Thymus (tissue), 11 donors: ENCODE data around the gene ANKZF1. TPM values are rescaled to one million over a fixed set of nuclear protein-coding genes. Genes with fewer than 3 reads are reported as not detected.

ENCODE experiments used
- DNase-seq, 9 donors: peaks; one replicate each; pipeline ENCODE4 v3.0.0-alpha.2; 2013; ENCODE audit warnings: low spot score in 9 of 9, low read depth in 6 of 9, missing footprints in 1 of 9
- H3K27ac ChIP-seq, 2 donors: one replicate each; pipeline ENCODE4 v1.5.1; 2013; ENCODE audit warnings: control low read depth in 1 of 2, low read depth in 1 of 2, low read length in 1 of 2, mild to moderate bottlenecking in 1 of 2, moderate library complexity in 1 of 2
- H3K27me3 ChIP-seq, 2 donors: one replicate each; pipeline ENCODE4 v1.5.1; 2013; ENCODE audit warnings: low read length in 1 of 2; ENCODE audit not compliant: control insufficient read depth in 2 of 2, insufficient read depth in 1 of 2
- H3K36me3 ChIP-seq, 2 donors: one replicate each; pipeline ENCODE4 v1.5.1; 2013; ENCODE audit warnings: low read length in 1 of 2, mild to moderate bottlenecking in 1 of 2, moderate library complexity in 1 of 2; ENCODE audit not compliant: control insufficient read depth in 2 of 2, insufficient read depth in 2 of 2
- H3K4me1 ChIP-seq, 2 donors: one replicate each; pipeline ENCODE4 v1.5.1; 2013; ENCODE audit warnings: low read length in 2 of 2; ENCODE audit not compliant: control insufficient read depth in 2 of 2, insufficient read depth in 2 of 2
- H3K4me3 ChIP-seq, 2 donors: one replicate each; pipeline ENCODE4 v1.5.1; 2013; ENCODE audit warnings: low read length in 2 of 2, control low read depth in 1 of 2, mild to moderate bottlenecking in 1 of 2
- H3K9me3 ChIP-seq, 2 donors: one replicate each; pipeline ENCODE4 v1.5.1; 2013; ENCODE audit warnings: low read length in 1 of 2, mild to moderate bottlenecking in 1 of 2; ENCODE audit not compliant: control insufficient read depth in 2 of 2, insufficient read depth in 1 of 2
- WGBS: extraction: QIAGEN DNeasy Blood & Tissue Kit; methylation state at CpG from one replicate; pipeline ENCODE4 v1.1.7; 2013; 5-methylcytosine and 5-hydroxymethylcytosine counted together
- polyA plus RNA-seq: library from polyadenylated mRNA; stranded (reverse); fragments of 200-250 nt; gene quantifications from one replicate; pipeline ENCODE4 v1.2.3, GENCODE V29; 2013
- total RNA-seq: library from RNA; stranded (reverse); fragments of 120-200 nt; gene quantifications from one replicate; pipeline ENCODE4 v1.2.4, GENCODE V29; 2013
- donor health status: healthy.

The ANKZF1 gene
- total and polyA plus RNA-seq, 2 donors = 44.4 to 91.6 TPM

DNA sequence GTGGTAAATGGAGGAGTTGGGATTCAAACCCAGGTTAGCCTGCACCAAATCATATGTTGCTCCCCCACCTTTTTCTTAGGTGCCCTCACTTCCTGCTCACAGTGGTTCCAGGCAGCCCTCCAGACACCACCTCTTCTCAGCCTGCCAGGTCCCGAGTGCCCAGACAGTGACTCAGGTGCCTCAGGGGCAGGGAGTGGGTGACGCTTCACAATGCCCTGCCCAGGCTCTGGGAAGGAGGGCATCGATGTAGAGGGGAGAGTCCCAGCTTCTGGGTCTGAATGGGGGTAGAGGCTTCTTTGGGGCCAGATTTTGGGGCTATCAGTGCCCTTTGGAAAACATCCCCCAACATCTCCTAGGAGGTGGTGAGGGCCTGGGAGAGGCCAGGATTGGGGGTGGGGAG, 44.3 kb downstream of the ANKZF1 start:
- H3K36me3 ChIP-seq = no peaks in the 10 kb centered on the region
- H3K9me3 ChIP-seq = no peaks in the 10 kb centered on the region
- no peak overlapping the region for H3K27ac ChIP-seq
- H3K4me3 ChIP-seq = no peak overlapping the region
- 98% methylated on average over 3 of the region's 3 CpGs for WGBS
- peaks cover 0 to 26% of the 10 kb centered on the region in 2 donors for H3K27me3 ChIP-seq
- peaks cover 12 to 16% of the 10 kb centered on the region in 2 donors for H3K4me1 ChIP-seq
- no peak for DNase-seq

GRCh38 chr2:219274361-219274921, 44.8 kb downstream of the ANKZF1 start:
- no peaks in the 10 kb centered on the region for H3K36me3 ChIP-seq
- DNase-seq = no peak
- WGBS = 94% methylated on average over 6 of the region's 6 CpGs
- H3K4me3 ChIP-seq = no peak overlapping the region
- H3K9me3 ChIP-seq = no peaks in the 10 kb centered on the region
- H3K27me3 ChIP-seq = peaks cover 0 to 26% of the 10 kb centered on the region in 2 donors
- peaks cover 12 to 18% of the 10 kb centered on the region in 2 donors for H3K4me1 ChIP-seq
- H3K27ac ChIP-seq = no peak overlapping the region

DNA sequence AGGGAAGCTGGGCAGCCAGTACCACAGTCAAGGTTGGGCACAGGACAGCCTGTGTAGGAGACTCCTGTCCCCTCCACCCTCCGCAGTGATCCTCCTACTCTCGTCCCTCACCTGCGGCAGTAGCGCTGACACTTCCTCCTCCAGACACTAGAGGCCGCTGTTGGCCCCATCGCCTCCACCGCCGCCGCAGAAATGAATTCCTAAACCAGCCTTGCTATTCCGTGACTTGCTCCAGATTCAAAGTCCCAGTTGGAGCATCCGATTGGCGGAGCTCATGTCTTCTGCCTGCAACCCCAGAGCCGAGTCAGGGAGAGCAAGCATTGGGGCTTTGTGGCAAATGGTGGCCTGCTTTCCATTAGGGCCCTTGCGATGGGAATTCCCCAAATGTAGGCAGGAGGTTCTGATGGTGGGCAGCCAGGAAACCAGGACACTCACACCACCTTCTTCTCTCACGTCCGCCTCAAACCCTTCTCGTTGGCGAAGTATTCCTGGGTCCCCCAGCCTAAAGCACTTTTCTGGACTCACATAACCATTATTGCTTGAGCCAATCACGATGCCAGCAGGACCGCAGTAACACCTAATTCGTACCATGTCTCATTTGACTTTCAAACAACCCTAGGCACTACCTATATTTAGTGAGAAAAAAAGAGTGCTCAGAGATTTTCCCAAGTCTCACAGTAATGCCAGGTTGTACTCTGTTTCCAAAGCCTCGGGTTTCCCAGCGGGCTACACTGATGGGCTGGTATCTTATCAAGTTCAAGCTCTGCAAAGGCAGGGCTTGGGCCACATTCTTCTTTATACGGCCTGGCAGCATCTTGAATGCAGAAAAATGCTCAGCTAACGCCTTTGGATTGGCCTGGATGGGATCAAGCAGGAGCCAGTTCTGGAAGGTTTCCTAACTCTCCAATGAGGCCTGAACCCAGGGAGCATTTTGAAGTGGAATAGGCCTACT, 48.4 kb downstream of the ANKZF1 start:
- Histone ChIP-seq H3K4me3 (no peak overlapping the region), H3K9me3 (no peaks in the 10 kb centered on the region), H3K36me3 (peaks cover 14 to 24% of the 10 kb centered on the region in 2 donors), H3K4me1 (peaks cover 19 to 34% of the 10 kb centered on the region in 2 donors), H3K27me3 (peaks cover 0 to 13% of the 10 kb centered on the region in 2 donors), H3K27ac (peak overlapping the region; percentile 99 to 100)
- DNase-seq = peak in 5 of 9 donors; percentile 63 to 82 (median 74)
- WGBS = 33% methylated on average over 25 of the region's 25 CpGs

DNA sequence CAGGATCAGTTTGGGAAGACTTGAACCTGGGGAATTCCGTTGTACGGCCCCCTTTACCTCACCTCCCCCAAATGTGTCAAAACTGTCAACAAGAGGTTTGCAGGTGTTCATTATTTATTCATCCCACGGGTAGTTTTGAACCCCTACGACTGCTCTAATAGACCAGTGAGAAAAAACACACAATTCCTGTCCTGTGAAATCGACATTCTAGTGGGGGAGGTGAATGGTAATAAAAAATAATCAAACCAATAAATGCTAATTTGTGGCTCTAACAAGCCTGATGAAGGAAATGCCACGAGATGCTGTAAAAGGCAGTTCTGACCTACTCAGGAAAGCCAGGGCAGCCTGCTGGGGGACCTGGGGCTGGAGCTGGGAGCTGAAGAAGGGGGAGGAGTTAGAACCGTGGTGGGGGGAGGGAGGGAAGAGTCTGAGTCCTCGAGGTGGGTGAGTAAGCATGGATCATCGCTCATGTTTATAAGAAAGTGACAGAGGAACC, 49.1 kb downstream of the ANKZF1 start:
- H3K27ac ChIP-seq = peak overlapping the region; percentile 99 to 100
- 10% methylated on average over 9 of the region's 9 CpGs for WGBS
- peaks cover 21 to 31% of the 10 kb centered on the region in 2 donors for H3K36me3 ChIP-seq
- no peaks in the 10 kb centered on the region for H3K9me3 ChIP-seq
- peaks cover 0 to 9% of the 10 kb centered on the region in 2 donors for H3K27me3 ChIP-seq
- peaks cover 19 to 34% of the 10 kb centered on the region in 2 donors for H3K4me1 ChIP-seq
- DNase-seq = no peak
- peak overlapping the region; percentile 74 to 81 for H3K4me3 ChIP-seq

DNA sequence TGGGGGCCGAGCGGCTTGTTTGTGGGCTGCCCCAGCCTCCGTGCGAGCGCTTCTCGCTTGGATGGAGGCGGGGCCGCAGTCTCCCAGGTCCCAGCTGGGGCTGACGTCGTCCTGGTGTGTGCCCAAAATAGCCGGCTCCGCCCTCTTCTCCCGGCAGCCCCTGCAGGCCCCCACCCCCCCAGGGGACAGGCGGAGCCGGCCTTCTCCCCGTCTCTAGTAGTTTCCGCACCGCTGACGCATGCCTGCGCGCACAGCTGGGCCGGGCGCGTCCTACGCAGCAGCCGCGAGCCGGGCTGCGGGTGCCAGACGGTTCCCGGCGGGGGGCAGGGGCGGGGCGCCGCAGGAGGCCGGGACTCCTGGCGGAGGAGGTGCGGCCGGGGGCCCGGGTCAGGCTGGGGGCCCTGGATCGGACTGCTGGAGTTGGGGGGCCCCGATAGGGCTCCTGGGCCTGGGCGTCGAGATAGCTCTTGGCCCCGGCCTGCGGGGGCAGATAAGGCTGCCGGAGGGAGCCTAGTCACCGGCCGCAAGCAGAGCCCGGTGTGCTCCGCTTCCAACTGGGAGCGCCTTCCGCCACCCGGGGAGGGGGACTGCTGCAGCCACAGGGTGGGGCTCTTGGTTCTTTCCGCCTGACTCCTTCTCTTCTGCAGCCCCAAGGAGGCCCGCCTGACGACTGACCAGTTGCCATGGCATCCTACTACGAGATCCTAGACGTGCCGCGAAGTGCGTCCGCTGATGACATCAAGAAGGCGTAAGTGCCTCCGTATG, 49.7 kb downstream of the ANKZF1 start, which contains the start of gene DNAJB2:
Gene DNAJB2 (plus strand): TSS at position 216 of the 765 bp plus-strand sequence. CDS start 468 bp downstream, at position 684.
- DNase-seq = peak; percentile 90 to 99 (median 97)
- Histone ChIP-seq H3K27me3 (peaks cover 0 to 3% of the 10 kb centered on the region in 2 donors), H3K4me1 (peaks cover 19 to 34% of the 10 kb centered on the region in 2 donors), H3K36me3 (peaks cover 23 to 37% of the 10 kb centered on the region in 2 donors), H3K27ac (peak within 1 kb of the TSS; percentile 99 to 100), H3K9me3 (no peaks in the 10 kb centered on the region), H3K4me3 (peak within 1 kb of the TSS; percentile 74 to 81)
- WGBS = 2% methylated on average over 65 of the region's 65 CpGs

DNA sequence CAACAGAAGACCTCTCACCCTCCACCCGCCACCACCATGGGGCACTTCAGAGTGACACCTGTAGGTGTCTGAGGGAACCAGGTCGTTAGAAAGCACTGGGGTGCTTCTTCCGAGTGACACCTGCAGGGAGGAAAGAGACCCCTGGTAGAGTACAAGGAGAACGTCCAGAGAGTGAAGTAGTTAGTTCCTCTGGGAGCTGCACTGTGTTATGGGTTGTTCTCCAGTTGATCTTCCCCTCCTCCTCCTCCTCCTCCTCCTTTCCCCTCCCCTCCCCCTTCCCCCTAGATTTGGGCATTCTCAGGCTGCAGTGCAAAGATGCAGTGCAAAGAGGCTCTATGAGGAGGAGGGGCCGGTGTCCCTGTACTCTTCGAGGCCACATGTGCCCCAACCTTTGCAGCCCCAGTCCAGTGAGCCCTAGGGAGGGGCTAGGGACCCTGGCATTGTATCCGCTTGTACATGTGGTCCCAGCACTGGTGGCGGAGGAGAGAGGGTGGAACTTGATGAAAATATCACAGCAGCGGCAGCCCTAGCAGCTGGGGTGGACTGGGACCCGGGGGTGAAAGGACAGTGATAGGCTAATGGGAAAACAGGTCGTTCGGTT, 50.4 kb downstream of the ANKZF1 start:
- Histone ChIP-seq H3K4me1 (peaks cover 19 to 34% of the 10 kb centered on the region in 2 donors), H3K27ac (peak overlapping the region; percentile 99 to 100), H3K4me3 (peak overlapping the region; percentile 74 to 81), H3K36me3 (peaks cover 30 to 44% of the 10 kb centered on the region in 2 donors), H3K9me3 (no peaks in the 10 kb centered on the region), H3K27me3 (no peaks in the 10 kb centered on the region)
- WGBS = 64% methylated on average over 12 of the region's 12 CpGs
- peak in 6 of 9 donors; percentile 50 to 88 (median 68) for DNase-seq

GRCh38 chr2:219280651-219281050, 51.0 kb downstream of the ANKZF1 start:
- Histone ChIP-seq H3K36me3 (peaks cover 30 to 50% of the 10 kb centered on the region in 2 donors), H3K27me3 (no peaks in the 10 kb centered on the region), H3K9me3 (no peaks in the 10 kb centered on the region), H3K4me1 (peaks cover 19 to 35% of the 10 kb centered on the region in 2 donors), H3K4me3 (no peak overlapping the region), H3K27ac (peak overlapping the region in 1 of 2 donors; percentile 100)
- WGBS = 96% methylated on average over 4 of the region's 4 CpGs
- DNase-seq = no peak

GRCh38 chr2:219281588-219281987, 52.0 kb downstream of the ANKZF1 start:
- no peaks in the 10 kb centered on the region for H3K27me3 ChIP-seq
- 95% methylated on average over 8 of the region's 8 CpGs for WGBS
- peaks cover 33 to 59% of the 10 kb centered on the region in 2 donors for H3K36me3 ChIP-seq
- H3K4me1 ChIP-seq = peaks cover 19 to 37% of the 10 kb centered on the region in 2 donors
- no peak for DNase-seq
- no peaks in the 10 kb centered on the region for H3K9me3 ChIP-seq
- H3K27ac ChIP-seq = no peak overlapping the region
- H3K4me3 ChIP-seq = no peak overlapping the region
